Dendritic cell treated with granulocyte-macrophage colony-stimulating factor and Interleukin-4, amounts not matched to agents 40 ng/mL and 50 ng/mL, for 4 days (primary cell): Measurements from ENCODE around the gene PLEKHG4B.
"Not testable (repeated sequence)": the region's sequence is repeated elsewhere in the genome, so short reads cannot be mapped to it uniquely, and the experiment has no call there.

Source experiments
- H3K27ac Mint-ChIP-seq: one replicate; pipeline ENCODE4 v1.8.0; 2022; ENCODE audit warnings: mild to moderate bottlenecking, mixed read lengths
- H3K27me3 Mint-ChIP-seq: one replicate; pipeline ENCODE4 v1.8.0; 2022; ENCODE audit warnings: mild to moderate bottlenecking, mixed read lengths
- H3K36me3 Mint-ChIP-seq: one replicate; pipeline ENCODE4 v1.8.0; 2022; ENCODE audit warnings: low read depth, mixed read lengths
- H3K4me1 Mint-ChIP-seq: one replicate; pipeline ENCODE4 v1.8.0; 2022; ENCODE audit warnings: low read depth, mixed read lengths
- H3K4me3 Mint-ChIP-seq: one replicate; pipeline ENCODE4 v1.8.0; 2022; ENCODE audit warnings: mild to moderate bottlenecking, moderate library complexity, mixed read lengths
- H3K9me3 Mint-ChIP-seq: one replicate; pipeline ENCODE4 v1.8.0; 2022; ENCODE audit warnings: mixed read lengths
- intact Hi-C: fragments of 100-400 bp; cut with micrococcal nuclease; formaldehyde crosslinking; loops from one replicate; pipeline ENCODE4 v1.15.0; 2022

PLEKHG4B gene

DNA sequence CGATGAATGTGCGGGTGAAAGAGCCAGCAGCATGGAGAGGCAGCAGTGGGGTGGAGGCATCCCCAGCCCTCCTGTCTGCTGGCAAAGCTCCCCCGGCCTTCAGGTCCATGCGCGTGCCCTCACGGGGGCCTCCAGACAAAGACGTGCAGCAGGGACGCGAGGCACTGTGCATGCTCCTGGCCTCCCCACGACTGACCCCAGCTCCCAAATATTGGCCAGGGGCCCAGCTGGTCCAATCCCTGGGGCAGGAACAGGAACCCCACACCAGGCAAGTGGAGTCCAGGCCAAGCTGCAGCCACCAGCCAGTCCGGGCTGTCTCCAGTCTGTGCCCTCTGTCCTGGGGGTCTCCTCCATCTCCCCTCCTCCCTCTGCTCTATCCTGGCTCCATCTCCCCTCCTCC, 65.8 kb downstream of the PLEKHG4B start:
- Mint-ChIP-seq H3K4me1 (no peaks in the 10 kb centered on the region), H3K27ac (no peak overlapping the region), H3K9me3 (no peaks in the 10 kb centered on the region), H3K4me3 (no peak overlapping the region), H3K27me3 (peaks cover 19% of the 10 kb centered on the region), H3K36me3 (no peaks in the 10 kb centered on the region)
- intact Hi-C loops: no loop called here

DNA sequence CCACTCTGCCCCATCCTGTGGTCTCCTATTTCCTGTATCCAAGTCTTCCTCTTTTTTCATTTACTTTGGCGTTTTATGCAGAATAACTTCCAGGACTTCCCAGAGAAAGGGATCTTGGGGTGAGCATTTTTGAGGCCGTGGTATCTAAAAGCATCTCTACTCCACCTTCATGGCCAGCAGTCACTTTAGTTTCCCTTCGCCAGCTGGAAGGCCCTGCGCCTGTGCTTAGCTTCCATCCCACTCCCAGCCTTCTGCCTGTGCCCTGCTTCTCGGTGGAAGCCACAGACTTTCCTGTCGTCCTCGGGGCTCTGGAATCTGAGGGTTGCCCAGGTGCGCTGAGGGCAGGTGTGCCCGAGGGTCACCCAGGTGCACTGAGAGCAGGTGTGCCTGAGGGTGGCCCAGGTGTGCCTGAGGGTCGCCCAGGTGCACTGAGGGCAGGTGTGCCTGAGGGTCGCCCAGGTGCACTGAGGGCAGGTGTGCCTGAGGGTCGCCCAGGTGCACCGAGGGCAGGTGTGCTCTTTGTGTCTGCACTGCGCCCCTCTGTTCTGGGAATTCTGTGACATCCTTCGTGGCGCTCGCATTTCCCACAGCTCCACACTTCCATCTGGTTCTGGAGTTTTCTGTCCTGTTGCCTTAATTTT, 67.0 kb downstream of the PLEKHG4B start:
- Mint-ChIP-seq H3K9me3 (no peaks in the 10 kb centered on the region), H3K27me3 (peaks cover 19% of the 10 kb centered on the region), H3K4me1 (no peaks in the 10 kb centered on the region), H3K36me3 (no peaks in the 10 kb centered on the region), H3K27ac (no peak overlapping the region), H3K4me3 (no peak overlapping the region)
- intact Hi-C loops: no loop called here

DNA sequence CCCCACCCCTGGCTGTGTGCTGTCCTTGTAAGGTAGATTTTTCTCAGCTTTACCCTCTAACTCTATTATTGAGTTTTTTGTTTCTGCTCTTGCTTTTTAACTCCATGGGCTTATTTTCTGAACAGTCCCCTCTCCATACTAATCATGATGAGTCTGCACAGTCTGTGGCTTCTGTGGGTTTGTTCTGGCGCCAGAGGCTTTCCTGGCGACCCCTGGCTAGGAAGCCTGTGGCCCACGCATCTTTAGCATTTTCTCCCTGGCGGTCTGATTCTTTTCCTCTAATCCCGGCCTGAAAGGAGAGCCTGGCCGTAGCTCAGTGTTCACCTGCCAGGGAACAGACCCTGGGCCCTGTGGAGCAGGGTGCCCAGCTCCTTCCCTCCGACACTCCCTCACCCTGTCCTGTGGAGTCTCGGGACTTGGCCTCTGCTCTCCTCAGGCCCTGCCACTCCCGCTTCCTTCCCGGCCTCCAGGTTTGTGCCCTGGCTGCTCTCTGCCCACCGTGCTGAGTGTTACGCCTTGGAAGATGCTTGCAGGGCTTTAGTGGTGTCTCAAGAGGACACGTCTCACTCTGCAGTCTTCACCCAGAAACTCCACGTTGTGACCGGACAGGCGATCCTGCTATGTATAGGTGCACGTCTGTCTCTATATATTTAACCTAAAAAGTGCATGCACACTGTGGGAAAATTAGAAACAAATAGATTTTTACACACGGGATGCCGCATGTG, 67.6 kb downstream of the PLEKHG4B start:
- Mint-ChIP-seq H3K4me1 (no peaks in the 10 kb centered on the region), H3K9me3 (no peaks in the 10 kb centered on the region), H3K27me3 (peaks cover 19% of the 10 kb centered on the region), H3K4me3 (no peak overlapping the region), H3K27ac (no peak overlapping the region), H3K36me3 (no peaks in the 10 kb centered on the region)
- intact Hi-C loops: no loop called here

DNA sequence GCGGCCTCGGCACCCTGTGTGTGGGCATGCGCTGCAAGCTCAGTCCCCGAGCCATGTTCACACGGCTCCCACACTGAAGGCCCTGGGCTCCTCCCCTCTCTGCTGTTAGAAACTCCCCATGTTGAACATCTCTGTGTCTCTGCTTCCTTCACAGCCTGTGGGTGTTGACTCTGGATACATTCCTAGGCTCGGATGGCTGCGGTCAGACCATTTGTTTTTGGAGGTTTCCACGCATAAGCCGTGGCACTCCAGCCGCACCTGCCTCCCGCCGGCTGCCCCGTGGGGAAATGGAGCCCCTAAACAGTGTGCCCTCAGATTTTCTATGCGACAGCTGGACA, 68.2 kb downstream of the PLEKHG4B start:
- no peak overlapping the region for H3K27ac Mint-ChIP-seq
- no peaks in the 10 kb centered on the region for H3K4me1 Mint-ChIP-seq

DNA sequence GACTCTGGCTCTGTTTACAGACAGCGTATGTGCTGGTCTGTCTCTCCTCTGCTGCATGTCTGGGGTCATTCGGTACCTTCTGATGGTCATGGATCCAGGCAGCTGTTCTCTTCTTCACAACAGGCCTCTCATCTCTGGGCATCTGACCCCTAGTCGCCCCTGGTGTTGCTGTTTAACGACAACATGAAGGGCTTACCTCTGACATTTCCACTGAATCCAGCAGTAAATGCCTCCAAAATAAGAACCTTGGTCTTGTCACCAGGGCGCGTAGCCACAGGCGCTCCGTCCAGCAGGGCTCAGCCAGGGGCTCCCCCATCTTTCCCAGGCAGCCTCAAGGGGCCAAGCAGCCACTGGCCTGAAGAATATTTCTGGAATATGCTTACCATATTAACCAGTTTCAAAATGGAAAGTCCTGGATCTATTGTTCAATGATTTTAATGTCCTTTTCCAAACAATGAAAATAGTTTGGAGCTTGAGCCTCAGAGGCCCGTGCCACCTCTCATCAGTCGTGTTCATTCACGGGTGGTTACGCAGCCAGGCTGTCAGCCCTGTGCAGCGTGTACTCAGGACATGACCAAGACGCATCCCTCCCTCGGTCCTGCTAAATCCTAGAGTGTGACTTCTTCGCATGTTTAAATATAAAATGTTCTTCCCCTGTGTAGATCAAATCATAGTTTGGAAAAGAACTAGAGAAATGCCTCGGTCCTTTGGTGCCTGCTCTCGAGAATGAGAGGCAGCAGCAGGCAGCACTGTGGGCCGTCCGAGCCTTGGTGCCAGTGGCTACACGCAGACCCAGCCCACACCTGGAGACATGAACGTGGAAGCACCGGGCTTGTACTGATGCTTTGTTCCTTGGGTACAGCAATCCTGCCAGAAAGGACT, 69.2 kb downstream of the PLEKHG4B start:
- Mint-ChIP-seq H3K27me3 (peaks cover 19% of the 10 kb centered on the region), H3K4me3 (no peak overlapping the region), H3K36me3 (no peaks in the 10 kb centered on the region), H3K27ac (no peak overlapping the region), H3K9me3 (no peaks in the 10 kb centered on the region), H3K4me1 (no peaks in the 10 kb centered on the region)
- intact Hi-C loops: no loop called here

More for the DNA sequence above, 68.2 kb downstream of the PLEKHG4B start:
- Mint-ChIP-seq H3K4me3 (no peak overlapping the region), H3K27me3 (peaks cover 19% of the 10 kb centered on the region), H3K36me3 (no peaks in the 10 kb centered on the region), H3K9me3 (no peaks in the 10 kb centered on the region)
- intact Hi-C loops: no loop called here

DNA sequence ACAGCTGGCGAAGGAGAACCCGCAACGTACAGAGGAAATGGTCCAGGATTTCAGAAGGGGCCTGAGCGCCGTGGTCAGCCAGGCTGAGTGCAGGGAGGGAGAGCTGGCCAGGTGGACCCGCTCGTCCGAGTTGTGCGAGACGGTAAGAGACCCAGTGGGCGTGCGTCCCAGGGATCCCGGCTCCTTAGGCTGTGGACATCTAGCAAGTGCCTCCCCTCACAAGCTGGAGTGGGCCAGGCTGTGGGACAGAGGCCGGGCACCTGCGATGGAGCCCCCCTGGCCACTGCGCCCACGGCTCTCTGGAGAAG, 69.8 kb downstream of the PLEKHG4B start:
- Mint-ChIP-seq H3K27me3 (peaks cover 19% of the 10 kb centered on the region), H3K9me3 (no peaks in the 10 kb centered on the region), H3K27ac (no peak overlapping the region), H3K36me3 (no peaks in the 10 kb centered on the region), H3K4me1 (no peaks in the 10 kb centered on the region), H3K4me3 (no peak overlapping the region)
- intact Hi-C loops: no loop called here

DNA sequence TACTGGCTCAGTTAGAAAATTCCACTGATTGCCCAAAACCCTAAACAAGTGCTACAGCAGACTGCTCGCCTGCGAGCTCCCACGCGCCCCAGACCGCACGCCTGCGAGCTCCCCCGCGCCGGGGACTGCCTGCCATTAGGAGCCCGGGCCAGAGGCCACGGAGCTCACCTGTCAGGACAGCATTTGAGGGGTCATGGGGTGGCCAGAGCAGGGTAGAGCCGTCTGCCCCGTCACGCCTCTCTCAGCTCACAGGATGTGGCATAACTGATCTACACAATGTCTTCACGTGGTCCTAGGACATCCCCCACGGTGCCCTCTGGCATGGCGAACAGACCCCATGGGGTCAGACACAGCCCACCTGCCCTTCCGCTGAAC, 70.2 kb downstream of the PLEKHG4B start:
- Mint-ChIP-seq H3K27ac (no peak overlapping the region), H3K4me1 (no peaks in the 10 kb centered on the region), H3K36me3 (no peaks in the 10 kb centered on the region), H3K4me3 (no peak overlapping the region), H3K27me3 (peaks cover 19% of the 10 kb centered on the region), H3K9me3 (no peaks in the 10 kb centered on the region)
- intact Hi-C loops: no loop called here

DNA sequence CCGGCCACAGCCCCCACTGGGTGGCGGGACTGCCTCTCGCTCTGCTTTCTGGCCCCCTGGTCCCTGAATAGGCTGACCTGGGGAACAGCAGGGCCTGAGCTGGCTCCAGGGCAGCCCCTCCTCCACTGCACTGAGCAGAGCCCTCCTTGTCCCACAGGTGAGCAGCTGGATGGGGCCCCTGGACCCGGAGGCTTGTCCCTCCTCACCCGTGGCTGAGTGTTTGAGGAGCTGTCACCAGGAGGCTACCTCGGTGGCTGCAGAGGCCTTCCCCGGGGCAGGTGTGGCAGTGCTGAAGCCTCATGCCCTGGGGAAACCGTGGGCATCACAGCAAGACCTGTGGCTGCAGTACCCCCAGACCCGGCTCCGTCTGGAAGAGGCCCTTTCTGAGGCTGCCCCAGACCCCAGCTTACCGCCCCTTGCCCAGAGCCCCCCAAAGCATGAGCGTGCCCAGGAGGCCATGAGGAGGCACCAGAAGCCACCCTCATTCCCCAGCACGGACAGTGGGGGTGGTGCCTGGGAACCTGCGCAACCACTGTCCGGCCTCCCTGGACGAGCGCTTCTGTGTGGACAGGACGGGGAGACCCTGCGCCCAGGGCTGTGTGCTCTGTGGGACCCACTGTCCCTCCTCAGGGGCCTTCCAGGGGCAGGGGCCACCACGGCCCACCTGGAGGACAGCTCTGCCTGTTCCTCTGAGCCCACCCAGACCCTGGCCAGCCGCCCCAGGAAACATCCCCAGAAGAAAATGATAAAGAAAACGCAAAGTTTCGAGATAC, 70.8 kb downstream of the PLEKHG4B start:
- H3K4me1 Mint-ChIP-seq: no peaks in the 10 kb centered on the region
- peaks cover 19% of the 10 kb centered on the region for H3K27me3 Mint-ChIP-seq
- H3K9me3 Mint-ChIP-seq: no peaks in the 10 kb centered on the region

DNA sequence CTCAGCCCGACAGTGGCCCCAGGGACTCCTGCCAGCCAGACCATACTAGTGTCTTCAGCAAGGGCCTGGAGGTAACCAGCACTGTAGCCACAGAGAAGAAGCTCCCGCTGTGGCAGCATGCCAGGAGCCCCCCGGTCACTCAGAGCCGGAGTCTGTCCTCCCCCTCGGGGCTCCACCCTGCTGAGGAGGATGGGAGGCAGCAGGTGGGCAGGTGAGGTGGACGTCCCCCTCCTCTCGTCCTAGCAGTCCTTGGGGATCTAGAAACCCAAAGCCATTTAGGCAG, 71.3 kb downstream of the PLEKHG4B start:
- Mint-ChIP-seq H3K4me3 (no peak overlapping the region), H3K27ac (no peak overlapping the region), H3K36me3 (no peaks in the 10 kb centered on the region), H3K4me1 (no peaks in the 10 kb centered on the region), H3K9me3 (no peaks in the 10 kb centered on the region), H3K27me3 (peaks cover 19% of the 10 kb centered on the region)
- intact Hi-C loops: no loop called here

More for the DNA sequence above, 70.8 kb downstream of the PLEKHG4B start:
- no peak overlapping the region for H3K4me3 Mint-ChIP-seq
- intact Hi-C loops: no loop called here
- H3K36me3 Mint-ChIP-seq: no peaks in the 10 kb centered on the region
- H3K27ac Mint-ChIP-seq: no peak overlapping the region

DNA sequence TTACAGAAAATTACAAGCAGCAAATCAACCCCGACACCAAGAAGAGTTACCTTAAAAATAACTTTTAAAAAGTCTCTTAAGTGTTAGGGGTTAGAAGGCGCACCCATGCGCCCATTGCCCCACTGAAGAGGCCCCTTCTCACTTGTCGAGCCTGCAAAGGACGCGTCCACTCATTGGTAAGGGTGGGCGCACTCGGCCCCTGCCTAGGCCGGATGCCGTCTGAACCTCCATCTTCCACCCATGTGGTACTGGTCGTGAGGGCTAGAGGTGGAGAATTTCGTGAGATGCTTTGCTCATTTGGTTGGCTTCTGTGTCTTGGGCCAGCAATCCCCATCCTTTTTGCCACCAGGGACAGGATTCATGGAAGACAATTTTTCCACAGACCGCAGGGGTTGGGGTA, 71.9 kb downstream of the PLEKHG4B start:
- peaks cover 17% of the 10 kb centered on the region for H3K27me3 Mint-ChIP-seq

DNA sequence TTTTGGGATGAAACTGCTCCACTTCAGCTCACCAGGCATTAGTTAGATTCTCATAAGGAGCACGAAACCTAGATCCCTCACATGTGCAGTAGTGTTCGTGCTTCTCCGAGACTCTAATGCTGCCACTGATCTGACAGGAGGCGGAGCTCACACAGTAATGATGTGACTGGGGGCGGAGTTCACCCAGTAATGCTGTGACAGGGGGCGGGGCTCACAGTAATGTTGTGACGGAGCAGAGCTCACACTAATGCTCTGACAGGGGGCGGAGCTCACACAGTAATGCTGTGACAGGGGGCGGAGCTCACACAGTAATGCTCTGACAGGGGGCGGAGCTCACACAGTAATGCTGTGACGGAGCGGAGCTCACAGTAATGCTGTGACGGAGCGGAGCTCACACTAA, 72.3 kb downstream of the PLEKHG4B start:
- intact Hi-C loops: no loop called here
- H3K4me3 Mint-ChIP-seq: no peak overlapping the region
- H3K9me3 Mint-ChIP-seq: no peaks in the 10 kb centered on the region
- H3K27me3 Mint-ChIP-seq: peaks cover 16% of the 10 kb centered on the region
- no peaks in the 10 kb centered on the region for H3K36me3 Mint-ChIP-seq
- no peak overlapping the region for H3K27ac Mint-ChIP-seq
- H3K4me1 Mint-ChIP-seq: no peaks in the 10 kb centered on the region

More for the DNA sequence above, 71.9 kb downstream of the PLEKHG4B start:
- H3K9me3 Mint-ChIP-seq: no peaks in the 10 kb centered on the region
- no peaks in the 10 kb centered on the region for H3K36me3 Mint-ChIP-seq
- intact Hi-C loops: no loop called here
- H3K27ac Mint-ChIP-seq: no peak overlapping the region
- H3K4me3 Mint-ChIP-seq: no peak overlapping the region
- no peaks in the 10 kb centered on the region for H3K4me1 Mint-ChIP-seq

DNA sequence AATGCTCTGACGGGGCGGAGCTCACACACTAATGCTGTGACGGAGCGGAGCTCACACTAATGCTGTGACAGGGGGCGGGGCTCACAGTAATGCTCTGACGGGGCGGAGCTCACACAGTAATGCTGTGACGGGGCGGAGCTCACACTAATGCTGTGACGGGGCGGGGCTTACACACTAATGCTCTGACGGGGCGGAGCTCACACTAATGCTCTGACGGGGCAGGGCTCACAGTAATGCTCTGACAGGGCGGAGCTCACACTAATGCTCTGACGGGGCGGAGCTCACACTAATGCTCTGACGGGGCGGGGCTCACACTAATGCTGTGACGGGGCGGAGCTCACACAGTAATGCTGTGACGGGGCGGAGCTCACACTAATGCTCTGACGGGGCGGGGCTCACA, 72.8 kb downstream of the PLEKHG4B start:
- H3K36me3 Mint-ChIP-seq, H3K4me3 Mint-ChIP-seq, H3K4me1 Mint-ChIP-seq, H3K9me3 Mint-ChIP-seq, H3K27ac Mint-ChIP-seq, intact Hi-C loops: not testable (repeated sequence)
- H3K27me3 Mint-ChIP-seq: peaks cover 11% of the 10 kb centered on the region

DNA sequence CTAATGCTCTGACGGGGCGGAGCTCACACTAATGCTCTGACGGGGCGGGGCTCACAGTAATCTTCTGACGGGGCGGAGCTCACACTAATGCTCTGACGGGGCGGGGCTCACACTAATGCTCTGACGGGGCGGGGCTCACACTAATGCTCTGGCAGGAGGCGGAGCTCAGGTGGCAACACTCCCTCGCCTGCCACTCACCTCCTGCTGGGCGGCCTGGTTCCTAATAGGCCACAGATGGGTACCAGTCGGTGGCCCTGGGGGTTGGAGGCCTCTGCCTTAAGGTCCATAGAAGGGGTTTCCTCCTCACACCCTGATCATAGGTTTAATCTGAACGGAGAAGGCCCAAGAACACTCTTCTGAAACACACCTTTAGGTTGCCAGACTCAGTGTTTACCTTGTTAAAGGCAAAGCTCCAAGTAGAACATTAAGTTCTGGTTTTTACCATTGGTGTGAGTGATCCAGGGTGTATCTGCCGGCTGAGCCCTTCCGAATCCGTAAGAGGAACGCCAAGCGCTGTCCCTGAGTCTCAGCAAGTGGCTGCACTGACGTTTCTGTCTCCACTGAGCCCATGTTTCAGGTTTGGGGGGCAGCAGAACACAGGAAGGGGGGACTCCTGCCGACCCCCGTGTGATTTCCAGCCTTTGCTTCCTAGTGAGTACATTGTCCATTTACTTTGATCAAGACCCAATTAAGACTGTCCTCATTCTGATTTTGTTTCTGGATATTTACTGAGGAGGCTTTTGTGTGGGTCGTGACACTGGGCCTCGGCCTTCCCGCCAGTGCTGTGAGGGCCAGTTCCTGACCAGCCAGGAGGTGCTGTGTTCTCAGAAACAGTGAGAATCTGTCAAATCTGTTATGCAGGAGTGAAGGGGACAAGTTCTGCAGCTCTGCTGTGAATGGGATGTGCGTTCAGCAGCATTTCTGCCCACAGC, 74.7 kb downstream of the PLEKHG4B start:
- Mint-ChIP-seq H3K9me3 (no peaks in the 10 kb centered on the region), H3K27ac (no peak overlapping the region), H3K4me1 (no peaks in the 10 kb centered on the region), H3K36me3 (no peaks in the 10 kb centered on the region), H3K4me3 (no peak overlapping the region), H3K27me3 (peaks cover 1% of the 10 kb centered on the region)
- intact Hi-C loops: no loop called here
